Measurements from ENCODE around the gene ARF3.

Gene ARF3

DNA sequence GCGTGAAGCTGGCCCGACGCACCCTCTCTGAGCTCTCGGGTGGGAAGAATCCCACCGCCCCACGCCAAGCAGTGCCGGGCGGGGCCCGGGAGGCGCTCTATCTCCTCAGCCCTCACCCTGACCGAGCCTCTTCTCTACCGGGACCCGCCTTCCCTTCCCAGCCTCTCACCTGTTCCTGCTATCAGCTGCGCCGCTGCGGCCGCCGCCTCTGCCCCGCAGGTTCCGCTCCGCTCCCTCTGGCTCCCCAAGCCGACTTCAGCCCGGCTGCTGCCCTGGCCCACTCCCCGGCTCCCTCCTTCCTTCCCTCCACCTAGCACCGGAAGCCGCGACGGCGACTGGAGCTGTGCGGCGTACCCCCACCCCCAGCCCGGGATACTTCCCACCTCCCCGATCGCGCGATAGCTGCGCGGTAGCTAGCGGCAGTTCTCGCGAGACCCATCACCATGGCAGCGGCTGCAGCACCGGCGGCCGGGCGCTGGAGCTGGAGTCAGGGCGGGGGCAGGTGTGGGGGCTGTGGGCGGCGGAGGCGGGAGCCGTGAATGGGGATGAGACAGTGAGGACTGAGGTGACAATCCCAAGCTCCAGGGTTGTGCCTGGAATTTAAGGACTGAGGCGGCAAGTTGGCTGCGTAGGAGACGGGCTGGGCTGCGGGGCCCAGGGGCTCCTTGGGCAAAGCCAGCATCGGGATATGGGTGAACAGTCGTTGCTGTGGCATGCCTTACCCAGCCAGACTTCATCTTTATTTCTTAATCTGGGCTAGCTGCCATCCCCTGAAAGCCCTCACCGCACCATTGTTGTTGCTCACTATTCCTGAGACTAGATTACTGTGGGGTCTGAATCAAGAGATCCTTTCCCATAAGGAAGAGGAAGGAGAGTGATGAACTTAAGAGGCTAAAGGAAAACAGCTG lies at the start of gene ARF3:
Gene ARF3, minus strand, starts transcription at position 347 of the 908 bp plus-strand sequence. CDS start 16,392 bp downstream, outside the sequence.
- peak; percentile 77 to 85 for DNase-seq (ENCODE audit: extremely low read depth in 1 of 2, low read depth in 1 of 2)

GRCh38 chr12:49000346-49000745 lies 43.1 kb upstream of the ARF3 start:
- DNase-seq (ENCODE audit: extremely low read depth in 1 of 2, low read depth in 1 of 2) = no peak

DNA sequence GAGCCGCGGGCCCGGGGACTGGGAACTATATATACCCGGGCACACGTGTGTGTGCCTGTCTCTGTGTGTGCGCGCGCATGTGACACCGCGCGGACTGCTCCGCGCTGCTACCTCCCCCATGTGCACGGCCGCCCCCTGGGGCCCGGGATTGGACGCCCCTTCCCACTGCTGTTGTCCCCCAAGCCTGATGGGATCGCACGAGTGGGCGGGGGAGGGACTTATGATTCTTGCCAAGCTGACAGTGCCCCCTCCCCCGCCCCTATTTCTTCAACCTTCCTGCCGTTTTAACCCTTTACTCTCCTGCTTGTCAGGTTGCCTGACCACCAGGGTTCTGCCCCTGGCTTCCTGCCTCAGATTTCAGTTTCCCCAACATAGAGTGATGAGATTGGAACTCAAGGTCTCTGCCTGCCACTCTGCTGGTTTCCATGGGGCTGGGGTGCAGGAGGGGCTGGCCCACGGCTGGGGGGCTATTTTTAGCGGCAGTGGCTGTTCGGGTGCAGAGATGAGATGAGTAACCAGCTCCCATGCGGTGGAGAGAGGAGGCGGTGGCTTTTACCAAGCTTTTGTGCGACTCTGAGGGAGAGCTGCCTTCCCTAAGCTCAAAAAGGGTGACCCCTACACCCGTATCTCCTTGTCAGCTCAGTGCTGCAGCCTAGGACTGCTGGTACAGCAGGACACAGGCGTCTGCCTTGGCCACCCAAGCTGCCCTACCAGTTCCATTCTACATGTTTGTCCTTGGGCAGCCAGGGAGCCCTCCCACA lies 42.3 kb upstream of the ARF3 start, which contains the start of gene DDN:
Gene DDN, minus strand, starts transcription at position 5 of the 761 bp plus-strand sequence. CDS start 88 bp downstream, outside the sequence.
- no peak for DNase-seq (ENCODE audit: extremely low read depth in 1 of 2, low read depth in 1 of 2)

GRCh38 chr12:48998497-48999353 lies 41.4 kb upstream of the ARF3 start:
- DNase-seq (ENCODE audit: extremely low read depth in 1 of 2, low read depth in 1 of 2) = no peak

- DNase-seq (ENCODE audit: extremely low read depth in 1 of 2, low read depth in 1 of 2) = no peak
Measured at GRCh38 chr12:48997719-48998496, 40.6 kb upstream of the ARF3 start.

DNA sequence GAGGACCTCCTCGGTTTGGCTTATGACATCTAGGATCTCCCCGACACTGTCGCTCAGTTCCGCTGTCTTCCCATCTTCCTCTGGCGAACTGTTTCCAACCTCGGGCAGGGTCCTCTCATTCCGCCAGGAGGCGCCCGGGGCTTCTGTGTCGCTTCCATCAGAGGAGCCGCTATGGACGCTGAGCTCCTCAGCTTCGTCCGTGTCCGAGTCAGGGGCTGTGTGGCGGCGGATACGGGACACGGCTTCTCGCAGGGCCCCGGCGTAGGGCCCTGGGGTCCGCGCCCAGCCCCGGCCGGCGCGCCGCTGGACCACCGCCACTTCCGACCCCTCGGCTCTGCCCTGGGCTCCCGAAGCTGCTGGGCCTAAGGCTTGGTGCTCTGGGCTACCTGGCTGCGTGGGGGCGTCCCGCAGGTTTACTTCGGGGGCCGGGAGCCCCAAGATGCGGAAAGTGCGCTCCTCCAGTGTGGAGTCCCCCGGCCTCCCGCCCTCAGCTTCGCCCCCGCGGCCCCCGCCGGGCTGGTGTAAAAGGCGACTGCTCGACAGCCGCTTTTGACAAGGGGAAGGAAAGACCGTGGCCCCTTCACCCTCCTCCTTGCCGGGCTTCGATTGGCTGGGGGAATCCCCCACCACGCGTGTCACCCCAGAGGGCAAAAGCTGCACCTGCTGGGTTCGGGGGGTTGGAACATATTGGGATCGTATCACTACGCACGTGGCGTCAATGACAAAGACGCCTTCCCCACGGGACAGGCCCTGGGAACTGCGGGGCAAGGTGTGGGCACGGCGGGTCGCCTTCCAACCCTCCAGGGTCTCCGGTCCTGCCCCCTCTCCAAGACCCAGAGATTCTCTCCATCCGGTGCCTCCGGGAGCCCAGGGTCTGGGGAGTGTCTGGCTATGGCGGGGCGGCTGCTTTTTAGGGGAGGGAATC lies 39.8 kb upstream of the ARF3 start:
- DNase-seq (ENCODE audit: extremely low read depth in 1 of 2, low read depth in 1 of 2) = no peak

GRCh38 chr12:48995086-48995879 lies 38.0 kb upstream of the ARF3 start:
- DNase-seq (ENCODE audit: extremely low read depth in 1 of 2, low read depth in 1 of 2) = no peak

- no peak for DNase-seq (ENCODE audit: extremely low read depth in 1 of 2, low read depth in 1 of 2)
Measured at GRCh38 chr12:48994224-48995085, 37.2 kb upstream of the ARF3 start.

- DNase-seq (ENCODE audit: extremely low read depth in 1 of 2, low read depth in 1 of 2) = no peak
Measured at GRCh38 chr12:48993787-48994186, 36.5 kb upstream of the ARF3 start.

GRCh38 chr12:48991247-48992050 lies 34.2 kb upstream of the ARF3 start:
- DNase-seq (ENCODE audit: extremely low read depth in 1 of 2, low read depth in 1 of 2) = no peak

DNA sequence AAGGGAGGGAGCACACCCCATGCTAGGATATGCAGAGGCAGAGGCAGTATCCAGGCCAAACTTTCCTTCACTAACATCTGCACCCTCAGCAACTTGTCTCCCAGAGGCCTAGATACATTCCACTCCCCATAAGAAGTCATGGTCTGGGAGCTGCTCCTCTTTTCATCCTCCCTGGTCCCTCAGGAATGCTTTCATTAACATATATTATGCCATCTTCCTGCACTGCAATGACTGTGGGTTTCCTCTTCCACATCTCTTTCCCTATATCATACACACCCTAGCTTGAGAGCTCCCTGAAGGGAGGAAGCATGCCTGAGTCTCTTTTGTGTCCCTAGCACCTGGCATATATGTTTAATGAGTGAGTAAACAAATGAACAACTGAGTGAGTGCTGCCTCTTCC lies 33.3 kb upstream of the ARF3 start:
- no peak for DNase-seq (ENCODE audit: extremely low read depth in 1 of 2, low read depth in 1 of 2)

GRCh38 chr12:48988030-48988649 lies 30.9 kb upstream of the ARF3 start:
- DNase-seq (ENCODE audit: extremely low read depth in 1 of 2, low read depth in 1 of 2) = peak in 1 of 2 donors; percentile 60

GRCh38 chr12:48986720-48987291 lies 29.5 kb upstream of the ARF3 start:
- DNase-seq (ENCODE audit: extremely low read depth in 1 of 2, low read depth in 1 of 2) = no peak

DNA sequence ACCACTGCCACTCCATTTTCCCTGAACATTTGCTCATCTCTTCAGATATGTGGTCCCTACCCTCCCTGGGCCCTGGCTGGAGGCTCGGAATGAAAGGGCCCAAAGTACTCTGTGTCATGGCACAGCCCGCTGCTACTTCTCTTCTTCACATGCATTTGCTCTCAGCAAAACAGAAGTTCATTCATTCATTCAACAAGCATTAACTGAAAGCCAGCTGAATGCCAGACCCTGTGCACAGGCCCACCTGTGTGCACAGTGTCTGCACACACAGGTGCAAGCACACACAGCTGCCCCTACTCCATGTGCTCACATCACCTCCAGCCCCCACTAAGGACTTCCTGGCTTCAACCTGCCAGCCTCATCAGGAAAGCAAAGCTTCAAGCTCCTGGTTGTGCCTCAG lies 28.6 kb upstream of the ARF3 start:
- DNase-seq (ENCODE audit: extremely low read depth in 1 of 2, low read depth in 1 of 2) = no peak

DNA sequence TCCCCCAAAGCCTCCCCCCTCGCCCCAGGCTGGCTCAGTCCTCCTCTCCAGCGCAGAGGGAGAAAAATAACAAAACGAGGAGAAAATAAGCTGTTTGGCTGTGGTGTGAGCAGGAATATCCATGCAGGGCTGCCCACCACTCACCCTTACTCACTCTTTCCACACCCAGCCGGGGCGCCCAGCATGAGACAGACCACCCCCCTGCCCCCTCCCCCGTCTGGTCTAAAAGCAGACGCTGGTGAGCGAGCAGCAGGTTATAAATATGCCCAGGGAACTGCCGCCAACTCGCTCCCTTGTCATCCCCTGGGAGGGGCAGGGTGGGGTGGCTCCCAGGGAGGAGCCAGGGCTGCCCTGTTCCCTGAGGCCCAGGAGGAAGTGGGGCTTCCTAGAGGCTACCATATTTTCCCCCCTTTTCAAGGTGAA lies 28.2 kb upstream of the ARF3 start:
- no peak for DNase-seq (ENCODE audit: extremely low read depth in 1 of 2, low read depth in 1 of 2)

Measured in activated CD8-positive, alpha-beta memory T cell treated with anti-CD3 and anti-CD28 coated beads for 1 hour (primary cell).